Left ventricle myocardium inferior (tissue), 1 donor: Measurements from ENCODE around the gene MGLL. TPM values are rescaled to one million over a fixed set of nuclear protein-coding genes. Genes with fewer than 3 reads are reported as not detected.

Source experiments
- DNase-seq: peaks from one replicate; pipeline ENCODE4 v3.0.0-alpha.2; 2020
- H3K27ac ChIP-seq: fragments of 200-600 bp; replicated peaks from 2 replicates; pipeline ENCODE4 v1.8.0; 2021
- H3K27me3 ChIP-seq: fragments of 200-600 bp; 2 replicates; pipeline ENCODE4 v1.8.0; 2021; ENCODE audit warnings: low read depth
- H3K36me3 ChIP-seq: fragments of 200-600 bp; 2 replicates; pipeline ENCODE4 v1.8.0; 2021
- H3K4me1 ChIP-seq: fragments of 200-600 bp; 2 replicates; pipeline ENCODE4 v1.8.0; 2021
- H3K4me3 ChIP-seq: fragments of 200-600 bp; 2 replicates; pipeline ENCODE4 v1.8.0; 2021; ENCODE audit warnings: mild to moderate bottlenecking, moderate library complexity
- H3K9me3 ChIP-seq: fragments of 200-600 bp; replicated peaks from 2 replicates; pipeline ENCODE4 v1.8.0; 2021
- intact Hi-C: fragments of 100-400 bp; cut with micrococcal nuclease; formaldehyde crosslinking; loops from one replicate; pipeline ENCODE4 v1.11.0; 2022
- total RNA-seq: library from RNA; stranded (reverse); fragmentation: NEBNext Ultra II Directional; extraction: Animal tissue kit (Norgen Biotek cat#: 25700); gene quantifications from one replicate; pipeline ENCODE4 v1.2.1, GENCODE V29; 2021
- TF ChIP-seq, protein P1 (sequence below): fragments of 200-600 bp; IDR thresholded peaks from 2 replicates; pipeline ENCODE4 v1.8.0; 2021; ENCODE audit warnings: antibody characterized with exemption, mild to moderate bottlenecking, borderline replicate concordance
- donor health status: DM: no; HTN: yes; CAD: no; lungs with severe emphysema.

MGLL gene
- total RNA-seq, 1 donor from 2014 or later, result 67.0 TPM

GRCh38 chr3:127662001-127662469 is 160.3 kb downstream of the MGLL start:
- Histone ChIP-seq H3K27me3 (no peaks in the 10 kb centered on the region), H3K4me1 (no peaks in the 10 kb centered on the region), H3K4me3 (no peak overlapping the region), H3K9me3 (no peaks in the 10 kb centered on the region), H3K27ac (peak overlapping the region; percentile 44), H3K36me3 (no peaks in the 10 kb centered on the region)
- DNase-seq, result no peak
- TF ChIP-seq, protein P1, sequence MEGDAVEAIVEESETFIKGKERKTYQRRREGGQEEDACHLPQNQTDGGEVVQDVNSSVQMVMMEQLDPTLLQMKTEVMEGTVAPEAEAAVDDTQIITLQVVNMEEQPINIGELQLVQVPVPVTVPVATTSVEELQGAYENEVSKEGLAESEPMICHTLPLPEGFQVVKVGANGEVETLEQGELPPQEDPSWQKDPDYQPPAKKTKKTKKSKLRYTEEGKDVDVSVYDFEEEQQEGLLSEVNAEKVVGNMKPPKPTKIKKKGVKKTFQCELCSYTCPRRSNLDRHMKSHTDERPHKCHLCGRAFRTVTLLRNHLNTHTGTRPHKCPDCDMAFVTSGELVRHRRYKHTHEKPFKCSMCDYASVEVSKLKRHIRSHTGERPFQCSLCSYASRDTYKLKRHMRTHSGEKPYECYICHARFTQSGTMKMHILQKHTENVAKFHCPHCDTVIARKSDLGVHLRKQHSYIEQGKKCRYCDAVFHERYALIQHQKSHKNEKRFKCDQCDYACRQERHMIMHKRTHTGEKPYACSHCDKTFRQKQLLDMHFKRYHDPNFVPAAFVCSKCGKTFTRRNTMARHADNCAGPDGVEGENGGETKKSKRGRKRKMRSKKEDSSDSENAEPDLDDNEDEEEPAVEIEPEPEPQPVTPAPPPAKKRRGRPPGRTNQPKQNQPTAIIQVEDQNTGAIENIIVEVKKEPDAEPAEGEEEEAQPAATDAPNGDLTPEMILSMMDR, result no peak
- intact Hi-C loops, result no loop called here

- no peaks in the 10 kb centered on the region for H3K4me1 ChIP-seq
- intact Hi-C loops, result no loop called here
- H3K27ac ChIP-seq, result peak overlapping the region; percentile 44
- H3K4me3 ChIP-seq, result no peak overlapping the region
- TF ChIP-seq, protein P1, result no peak
- H3K36me3 ChIP-seq, result no peaks in the 10 kb centered on the region
- H3K9me3 ChIP-seq, result no peaks in the 10 kb centered on the region
- DNase-seq, result no peak
- H3K27me3 ChIP-seq, result no peaks in the 10 kb centered on the region
These were observed 160.7 kb downstream of the MGLL start for GRCh38 chr3:127661600-127661999.

DNA sequence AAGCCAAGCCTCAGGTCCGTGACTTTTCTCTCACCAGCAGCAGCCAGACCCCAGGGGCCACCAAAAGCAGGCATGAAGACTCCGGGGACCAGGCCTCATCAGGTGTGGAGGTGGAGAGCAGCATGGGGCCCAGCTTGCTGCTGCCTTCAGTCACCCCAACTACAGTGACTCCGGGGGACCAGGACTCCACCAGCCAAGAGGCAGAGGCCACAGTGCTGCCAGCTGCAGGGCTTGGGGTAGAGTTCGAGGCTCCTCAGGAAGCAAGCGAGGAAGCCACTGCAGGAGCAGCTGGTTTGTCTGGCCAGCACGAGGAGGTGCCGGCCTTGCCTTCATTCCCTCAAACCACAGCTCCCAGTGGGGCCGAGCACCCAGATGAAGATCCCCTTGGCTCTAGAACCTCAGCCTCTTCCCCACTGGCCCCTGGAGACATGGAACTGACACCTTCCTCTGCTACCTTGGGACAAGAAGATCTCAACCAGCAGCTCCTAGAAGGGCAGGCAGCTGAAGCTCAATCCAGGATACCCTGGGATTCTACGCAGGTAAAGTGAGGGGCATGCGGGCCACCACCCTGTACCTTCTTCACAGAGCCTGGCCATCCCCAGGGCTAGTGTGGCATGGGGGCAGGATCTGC is 161.6 kb downstream of the MGLL start:
- Histone ChIP-seq H3K4me1 (no peaks in the 10 kb centered on the region), H3K27me3 (no peaks in the 10 kb centered on the region), H3K27ac (no peak overlapping the region), H3K9me3 (no peaks in the 10 kb centered on the region), H3K36me3 (no peaks in the 10 kb centered on the region), H3K4me3 (no peak overlapping the region)
- TF ChIP-seq, protein P1, result no peak
- DNase-seq, result no peak
- intact Hi-C loops, result no loop called here

DNA sequence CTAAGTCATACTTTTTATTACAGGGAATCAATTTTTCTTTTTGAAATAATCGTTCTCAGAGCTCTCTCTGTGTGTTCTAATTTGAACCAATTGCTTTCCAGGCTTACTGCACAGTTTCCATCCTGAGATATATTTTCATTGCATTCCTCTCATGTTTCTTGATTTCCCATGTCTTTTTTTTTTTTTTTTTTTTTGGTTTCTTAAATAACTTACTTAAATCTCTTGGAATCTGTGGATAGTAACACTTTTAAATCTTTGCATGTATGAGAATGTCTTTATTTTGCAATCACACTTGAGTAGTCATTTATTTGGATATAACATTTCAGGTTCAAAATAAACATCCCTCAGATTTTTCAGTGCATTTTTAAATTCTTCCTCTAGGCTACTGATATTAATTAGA is 164.1 kb downstream of the MGLL start:
- no peak for DNase-seq
- no peaks in the 10 kb centered on the region for H3K4me1 ChIP-seq
- intact Hi-C loops, result no loop called here
- no peaks in the 10 kb centered on the region for H3K27me3 ChIP-seq
- no peak overlapping the region for H3K27ac ChIP-seq
- TF ChIP-seq, protein P1, result no peak
- no peaks in the 10 kb centered on the region for H3K36me3 ChIP-seq
- no peaks in the 10 kb centered on the region for H3K9me3 ChIP-seq
- H3K4me3 ChIP-seq, result no peak overlapping the region

GRCh38 chr3:127656906-127657305 is 165.4 kb downstream of the MGLL start:
- Histone ChIP-seq H3K4me3 (no peak overlapping the region), H3K27ac (no peak overlapping the region), H3K36me3 (no peaks in the 10 kb centered on the region), H3K27me3 (no peaks in the 10 kb centered on the region), H3K4me1 (peaks cover 5% of the 10 kb centered on the region), H3K9me3 (no peaks in the 10 kb centered on the region)
- TF ChIP-seq, protein P1, result no peak
- DNase-seq, result no peak
- intact Hi-C loops, result no loop called here
